Thymus (tissue), 11 donors: ENCODE results near the gene SSTR5. TPM values are rescaled to one million over a fixed set of nuclear protein-coding genes. Genes with fewer than 3 reads are reported as not detected.

Source experiments
- DNase-seq, 9 donors: peaks; one replicate each; pipeline ENCODE4 v3.0.0-alpha.2; 2013; ENCODE audit warnings: low spot score in 9 of 9, low read depth in 6 of 9, missing footprints in 1 of 9
- H3K27ac ChIP-seq, 2 donors: one replicate each; pipeline ENCODE4 v1.5.1; 2013; ENCODE audit warnings: control low read depth in 1 of 2, low read depth in 1 of 2, low read length in 1 of 2, mild to moderate bottlenecking in 1 of 2, moderate library complexity in 1 of 2
- H3K27me3 ChIP-seq, 2 donors: one replicate each; pipeline ENCODE4 v1.5.1; 2013; ENCODE audit warnings: low read length in 1 of 2; ENCODE audit not compliant: control insufficient read depth in 2 of 2, insufficient read depth in 1 of 2
- H3K36me3 ChIP-seq, 2 donors: one replicate each; pipeline ENCODE4 v1.5.1; 2013; ENCODE audit warnings: low read length in 1 of 2, mild to moderate bottlenecking in 1 of 2, moderate library complexity in 1 of 2; ENCODE audit not compliant: control insufficient read depth in 2 of 2, insufficient read depth in 2 of 2
- H3K4me1 ChIP-seq, 2 donors: one replicate each; pipeline ENCODE4 v1.5.1; 2013; ENCODE audit warnings: low read length in 2 of 2; ENCODE audit not compliant: control insufficient read depth in 2 of 2, insufficient read depth in 2 of 2
- H3K4me3 ChIP-seq, 2 donors: one replicate each; pipeline ENCODE4 v1.5.1; 2013; ENCODE audit warnings: low read length in 2 of 2, control low read depth in 1 of 2, mild to moderate bottlenecking in 1 of 2
- H3K9me3 ChIP-seq, 2 donors: one replicate each; pipeline ENCODE4 v1.5.1; 2013; ENCODE audit warnings: low read length in 1 of 2, mild to moderate bottlenecking in 1 of 2; ENCODE audit not compliant: control insufficient read depth in 2 of 2, insufficient read depth in 1 of 2
- WGBS: extraction: QIAGEN DNeasy Blood & Tissue Kit; methylation state at CpG from one replicate; pipeline ENCODE4 v1.1.7; 2013; 5-methylcytosine and 5-hydroxymethylcytosine counted together
- polyA plus RNA-seq: library from polyadenylated mRNA; stranded (reverse); fragments of 200-250 nt; gene quantifications from one replicate; pipeline ENCODE4 v1.2.3, GENCODE V29; 2013
- total RNA-seq: library from RNA; stranded (reverse); fragments of 120-200 nt; gene quantifications from one replicate; pipeline ENCODE4 v1.2.4, GENCODE V29; 2013
- donor health status: healthy.

SSTR5 gene
- total and polyA plus RNA-seq, 2 donors, result not detected

DNA sequence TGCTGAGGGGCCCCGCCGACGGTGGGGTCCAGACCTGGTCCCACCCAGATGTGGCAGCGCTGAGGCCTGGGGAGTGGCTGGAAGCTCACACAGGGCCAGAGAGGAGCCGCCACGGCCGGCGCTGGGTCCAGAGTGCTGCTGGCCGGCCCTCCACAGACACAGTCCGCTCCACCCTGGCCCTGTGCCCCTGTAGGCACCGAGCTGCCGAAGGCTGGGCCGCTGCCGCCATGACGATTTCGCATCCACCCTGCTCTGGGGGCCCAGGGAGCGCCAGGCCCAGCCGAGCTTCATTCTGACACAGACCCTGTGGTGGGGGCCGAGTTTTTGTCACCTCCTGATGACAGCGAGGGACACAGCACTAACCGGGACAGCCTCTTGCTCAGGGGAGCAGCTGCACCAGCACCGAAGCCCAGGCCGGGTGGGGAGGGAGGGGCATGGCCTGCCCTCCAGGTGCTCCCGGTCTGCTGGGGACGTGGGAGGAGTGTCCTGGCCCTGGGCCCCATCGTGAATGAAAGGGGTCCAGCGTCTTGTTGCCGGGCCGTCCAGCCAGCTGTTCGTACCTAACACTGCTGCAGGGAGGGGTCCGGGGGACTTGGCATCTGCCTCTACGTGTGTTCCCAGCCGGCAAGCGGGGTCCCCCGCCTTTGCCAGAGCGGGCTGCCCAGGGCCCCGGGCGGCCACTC lies 27.1 kb upstream of the SSTR5 start:
- Histone ChIP-seq H3K36me3 (no peaks in the 10 kb centered on the region), H3K9me3 (no peaks in the 10 kb centered on the region), H3K4me1 (no peaks in the 10 kb centered on the region), H3K27me3 (peaks cover 0 to 40% of the 10 kb centered on the region in 2 donors), H3K27ac (no peak overlapping the region), H3K4me3 (no peak overlapping the region)
- DNase-seq, result no peak
- WGBS, result 81% methylated on average over 38 of the region's 38 CpGs

DNA sequence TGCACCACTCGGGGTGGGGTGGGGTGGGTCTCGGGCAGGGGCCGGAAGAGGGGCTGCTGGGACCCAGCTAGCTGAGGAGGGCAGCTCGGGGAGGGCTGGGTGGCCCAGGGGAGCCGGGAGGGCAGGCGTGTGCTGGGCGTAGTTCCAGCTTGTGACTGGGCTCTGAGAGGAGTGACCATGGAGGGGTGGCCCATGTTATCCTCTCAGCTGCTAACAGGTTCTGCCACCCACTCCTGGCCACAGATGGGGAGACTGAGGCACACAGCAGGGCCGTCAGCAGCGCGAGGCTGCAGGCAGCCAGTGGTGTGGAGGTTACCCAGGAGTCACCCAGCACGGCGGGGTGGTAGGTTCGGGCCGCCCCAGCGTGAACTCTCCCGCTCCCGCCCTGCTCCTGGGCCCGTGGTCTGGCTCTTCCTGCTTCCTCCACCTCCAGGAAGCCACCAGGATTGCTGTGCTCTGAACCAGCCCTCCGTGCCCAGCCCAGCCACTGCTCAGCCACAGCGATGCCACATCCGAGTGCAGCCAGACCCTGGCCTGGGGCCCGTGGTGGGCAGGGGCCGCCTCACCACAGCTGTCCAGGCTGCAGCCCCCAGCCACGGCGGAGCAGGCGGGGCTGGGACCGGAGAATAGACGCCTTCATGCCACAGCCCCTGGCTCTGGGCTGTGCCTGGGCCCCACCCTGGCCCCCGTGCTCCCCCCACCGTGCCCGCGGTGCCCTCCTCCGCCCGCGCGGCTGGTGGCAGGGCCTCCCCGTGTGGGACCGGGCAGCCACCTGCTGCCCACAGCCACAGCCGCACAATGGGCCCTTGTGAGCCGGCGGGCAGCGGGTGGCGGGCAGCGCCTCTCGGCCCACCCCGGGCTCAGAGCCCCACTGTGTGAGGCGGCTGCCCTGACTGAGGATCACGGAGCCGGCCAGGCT lies 26.3 kb upstream of the SSTR5 start:
- WGBS, result 90% methylated on average over 49 of the region's 49 CpGs
- Histone ChIP-seq H3K9me3 (peaks cover 0 to 1% of the 10 kb centered on the region in 2 donors), H3K4me1 (no peaks in the 10 kb centered on the region), H3K36me3 (no peaks in the 10 kb centered on the region), H3K4me3 (no peak overlapping the region), H3K27me3 (peaks cover 0 to 40% of the 10 kb centered on the region in 2 donors), H3K27ac (no peak overlapping the region)
- no peak for DNase-seq

DNA sequence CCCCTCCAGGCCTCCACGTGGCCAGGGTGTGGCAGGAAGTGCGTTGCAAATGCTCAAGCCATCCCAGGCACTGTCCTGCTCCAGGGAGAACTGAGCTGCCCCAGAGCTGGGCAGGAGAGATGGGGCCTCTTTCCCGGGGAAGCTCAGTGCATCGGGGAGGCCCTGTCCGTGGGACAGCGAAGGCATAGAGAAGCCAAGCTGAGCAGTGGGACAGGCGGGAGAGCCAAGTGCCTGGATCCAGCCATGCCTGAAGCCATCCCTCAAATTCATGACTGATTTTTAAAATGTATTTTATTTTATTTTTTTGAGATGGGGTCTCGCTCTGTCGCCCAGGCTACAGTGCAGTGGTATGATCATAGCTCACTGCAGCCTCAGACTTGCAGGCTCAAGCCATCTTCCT lies 25.4 kb upstream of the SSTR5 start:
- peaks cover 0 to 1% of the 10 kb centered on the region in 2 donors for H3K9me3 ChIP-seq
- no peak for DNase-seq
- H3K27ac ChIP-seq, result no peak overlapping the region
- 90% methylated on average over 9 of the region's 9 CpGs for WGBS
- peaks cover 0 to 40% of the 10 kb centered on the region in 2 donors for H3K27me3 ChIP-seq
- no peaks in the 10 kb centered on the region for H3K4me1 ChIP-seq
- H3K36me3 ChIP-seq, result no peaks in the 10 kb centered on the region
- no peak overlapping the region for H3K4me3 ChIP-seq

DNA sequence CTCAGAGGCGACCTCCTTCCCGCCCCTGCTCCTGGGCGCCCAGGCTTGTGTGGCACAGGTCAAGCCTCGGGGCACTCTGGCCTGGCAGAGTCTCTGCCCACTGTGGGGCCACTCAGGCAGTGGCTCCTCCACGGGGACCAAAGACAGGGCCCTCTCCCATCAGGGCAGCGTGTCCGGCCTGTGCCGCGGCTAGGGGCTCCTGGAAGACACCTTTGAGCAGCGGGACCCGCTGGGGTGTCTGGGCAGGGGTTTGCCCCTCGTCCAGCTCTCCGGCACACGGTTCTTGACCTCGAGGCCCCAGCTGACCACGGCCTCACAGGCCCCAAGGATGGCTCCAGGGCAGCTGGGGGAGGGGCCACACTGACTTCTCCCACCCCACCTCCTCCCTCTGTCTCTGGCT lies 24.7 kb upstream of the SSTR5 start:
- no peak overlapping the region for H3K4me3 ChIP-seq
- no peak for DNase-seq
- no peak overlapping the region for H3K27ac ChIP-seq
- WGBS, result 85% methylated on average over 16 of the region's 16 CpGs
- H3K36me3 ChIP-seq, result no peaks in the 10 kb centered on the region
- H3K4me1 ChIP-seq, result no peaks in the 10 kb centered on the region
- H3K27me3 ChIP-seq, result peaks cover 0 to 38% of the 10 kb centered on the region in 2 donors
- peaks cover 0 to 1% of the 10 kb centered on the region in 2 donors for H3K9me3 ChIP-seq

DNA sequence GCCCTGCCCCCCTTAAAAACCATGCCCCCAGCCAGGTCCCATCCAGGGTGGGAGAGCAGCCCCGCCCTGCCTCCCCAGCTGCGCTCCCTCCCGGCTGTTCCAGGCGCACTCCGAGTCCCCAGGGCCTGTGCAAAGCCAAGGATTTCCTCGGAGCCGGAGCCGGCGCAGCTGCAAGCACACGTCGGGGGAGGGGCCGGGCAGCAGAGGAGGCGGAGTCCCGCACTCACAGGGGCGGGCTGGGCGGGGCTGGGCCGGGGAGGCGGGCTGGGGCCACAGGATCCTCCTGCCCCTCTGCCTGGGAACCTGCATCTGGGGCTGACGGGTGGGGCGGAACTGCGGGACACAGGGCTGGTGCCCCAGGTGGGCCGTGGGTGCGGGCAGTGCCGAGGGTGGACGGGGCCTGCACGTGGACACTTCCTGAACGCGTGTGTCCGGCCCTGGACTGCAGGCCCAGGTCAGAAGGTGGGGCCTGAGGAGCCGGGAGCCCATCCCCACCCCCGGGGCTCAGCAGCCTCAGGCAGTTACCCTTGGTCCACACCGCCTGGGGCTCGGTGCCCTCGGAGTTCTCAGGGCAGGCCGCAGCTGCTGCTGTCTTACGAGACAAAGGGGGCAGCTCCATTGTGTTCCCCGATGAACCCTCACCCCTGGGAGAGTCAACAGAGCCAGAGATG lies 24.0 kb upstream of the SSTR5 start:
- peaks cover 0 to 36% of the 10 kb centered on the region in 2 donors for H3K27me3 ChIP-seq
- no peak overlapping the region for H3K4me3 ChIP-seq
- no peaks in the 10 kb centered on the region for H3K36me3 ChIP-seq
- 25% methylated on average over 37 of the region's 37 CpGs for WGBS
- H3K9me3 ChIP-seq, result peaks cover 0 to 1% of the 10 kb centered on the region in 2 donors
- no peak overlapping the region for H3K27ac ChIP-seq
- DNase-seq, result peak in 2 of 9 donors; percentile 1 to 10
- no peaks in the 10 kb centered on the region for H3K4me1 ChIP-seq

DNA sequence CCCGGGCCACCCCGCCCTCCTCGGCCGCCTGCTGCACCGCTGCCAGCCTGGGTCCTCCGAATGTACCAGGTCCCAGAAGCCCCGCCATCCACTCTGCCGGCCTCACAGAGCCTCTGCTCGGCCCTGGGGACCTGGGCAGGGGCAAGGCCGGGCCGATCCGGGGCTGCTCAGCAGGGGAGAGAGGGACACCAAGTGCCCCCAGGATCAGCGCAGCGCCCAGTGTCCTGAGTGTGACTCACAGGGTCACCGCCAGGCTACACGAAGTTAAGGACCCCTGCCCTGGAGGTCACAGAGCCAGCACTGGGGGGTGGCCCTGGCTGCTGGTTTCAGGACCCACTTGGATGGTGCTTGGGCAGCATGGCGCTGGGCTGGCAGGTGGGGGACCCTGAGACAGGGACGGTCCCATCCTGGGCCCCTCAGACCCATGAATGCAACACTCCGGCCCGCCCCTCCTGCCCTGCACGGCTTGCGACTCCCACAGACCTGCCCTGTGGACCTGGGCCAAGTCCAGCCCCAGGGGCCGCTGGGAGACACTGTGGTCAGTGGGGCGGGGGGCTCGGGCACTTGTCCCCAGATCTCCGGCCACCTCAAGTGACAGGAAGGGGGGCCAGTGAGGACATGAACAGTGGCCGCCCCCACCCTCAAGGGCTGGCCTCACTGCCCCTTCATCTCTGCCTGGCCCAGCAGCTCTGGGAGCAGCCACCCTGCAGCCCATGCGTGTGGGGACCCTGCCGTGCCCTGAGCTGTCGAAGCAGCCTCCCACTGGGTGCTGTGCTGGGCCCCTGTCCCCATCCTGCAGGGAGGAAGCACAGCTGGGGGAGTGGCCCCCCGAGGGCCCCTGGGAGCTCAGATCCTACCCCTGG lies 23.2 kb upstream of the SSTR5 start:
- H3K36me3 ChIP-seq, result no peaks in the 10 kb centered on the region
- H3K4me3 ChIP-seq, result no peak overlapping the region
- peaks cover 0 to 30% of the 10 kb centered on the region in 2 donors for H3K27me3 ChIP-seq
- DNase-seq, result no peak
- WGBS, result 91% methylated on average over 31 of the region's 31 CpGs
- H3K9me3 ChIP-seq, result peaks cover 0 to 1% of the 10 kb centered on the region in 2 donors
- H3K4me1 ChIP-seq, result no peaks in the 10 kb centered on the region
- H3K27ac ChIP-seq, result no peak overlapping the region

DNA sequence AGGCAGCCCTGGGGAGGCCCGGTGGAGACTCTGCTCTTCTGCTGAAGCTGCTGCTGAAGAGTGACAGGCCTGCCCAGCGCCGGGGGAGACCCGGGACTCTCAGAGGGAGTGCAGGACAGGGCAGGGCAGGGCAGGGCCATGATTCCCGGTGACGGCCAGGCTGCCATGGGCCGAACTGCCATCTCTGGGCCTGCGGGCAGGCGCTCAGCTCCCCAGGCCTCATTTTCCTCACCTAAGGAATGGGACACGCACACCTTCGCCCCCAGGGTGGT lies 22.6 kb upstream of the SSTR5 start:
- H3K27ac ChIP-seq, result no peak overlapping the region
- H3K4me3 ChIP-seq, result no peak overlapping the region
- H3K9me3 ChIP-seq, result peaks cover 0 to 1% of the 10 kb centered on the region in 2 donors
- no peak for DNase-seq
- no peaks in the 10 kb centered on the region for H3K36me3 ChIP-seq
- H3K27me3 ChIP-seq, result peaks cover 0 to 24% of the 10 kb centered on the region in 2 donors
- 91% methylated on average over 11 of the region's 11 CpGs for WGBS
- no peaks in the 10 kb centered on the region for H3K4me1 ChIP-seq

DNA sequence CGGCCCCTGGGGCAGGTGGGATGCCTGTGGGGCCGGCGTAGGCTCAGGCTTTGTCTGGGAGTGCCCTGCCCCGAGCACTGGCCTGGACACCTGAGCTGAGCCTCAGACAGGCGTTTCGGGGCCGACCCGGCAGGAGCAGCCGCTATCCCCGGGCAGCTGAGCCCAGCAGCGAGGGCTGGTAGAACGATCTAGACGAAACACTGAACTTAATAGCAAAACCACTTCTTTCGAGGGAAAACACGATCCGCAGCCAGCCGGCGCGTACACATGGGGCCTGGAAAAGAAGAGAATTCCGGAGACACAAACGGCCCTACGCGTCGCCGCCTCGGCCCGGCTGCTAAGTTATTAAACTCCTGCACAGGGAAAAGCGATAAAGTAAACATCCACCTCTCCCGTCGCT lies 22.0 kb upstream of the SSTR5 start:
- Histone ChIP-seq H3K36me3 (no peaks in the 10 kb centered on the region), H3K27me3 (peaks cover 0 to 22% of the 10 kb centered on the region in 2 donors), H3K27ac (no peak overlapping the region), H3K4me1 (no peaks in the 10 kb centered on the region), H3K9me3 (peaks cover 0 to 1% of the 10 kb centered on the region in 2 donors), H3K4me3 (no peak overlapping the region)
- DNase-seq, result no peak
- WGBS, result 89% methylated on average over 30 of the region's 30 CpGs
